ENCODE measurements around the gene TSPAN3.

TSPAN3 gene

DNA sequence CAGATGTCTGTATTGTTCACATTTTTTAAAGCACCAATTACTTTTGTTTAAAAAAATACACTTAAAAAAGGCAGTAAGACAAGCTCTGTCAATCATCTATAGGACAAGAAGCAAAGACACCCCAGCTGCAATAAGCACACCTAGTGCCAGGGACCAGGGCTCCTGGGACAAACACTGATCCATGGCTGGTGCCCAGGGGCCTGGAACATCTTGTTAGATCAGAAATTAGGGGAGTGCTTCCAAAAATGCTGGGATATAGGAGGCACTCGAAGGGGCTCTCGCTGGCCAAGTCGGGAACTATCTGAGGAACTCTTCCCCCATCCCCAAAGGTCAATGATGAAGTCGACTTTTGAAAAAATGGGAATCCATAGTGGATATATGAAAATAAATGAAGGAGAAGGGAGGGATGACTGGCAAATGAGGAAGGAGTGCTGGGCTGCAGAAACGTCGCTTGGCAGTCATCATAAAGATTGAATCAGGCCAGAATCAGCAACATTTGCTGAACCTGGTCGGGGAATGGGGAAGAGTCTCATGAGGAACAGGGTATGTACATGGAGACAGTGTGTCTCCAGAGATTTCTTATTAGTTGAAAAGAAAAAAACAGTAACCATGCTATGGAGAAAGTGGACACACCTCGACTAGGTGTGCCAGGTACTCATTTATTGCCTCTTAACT lies 28.5 kb downstream of the TSPAN3 start:
- Histone ChIP-seq H3K27ac (no peak overlapping the region), H3K4me3 (ENCODE audit: low read depth, low read length) (no peak overlapping the region), H3K36me3 (replicated peaks) (peaks cover 25% of the 10 kb centered on the region), H3K27me3 (replicated peaks) (no peaks in the 10 kb centered on the region)
- no peak for DNase-seq
- in situ Hi-C loops (cut with HindIII; ENCODE audit: low pct_ligation_motif_present, low sequenced_read_pairs), result no loop called here
- TF ChIP-seq, protein P1, sequence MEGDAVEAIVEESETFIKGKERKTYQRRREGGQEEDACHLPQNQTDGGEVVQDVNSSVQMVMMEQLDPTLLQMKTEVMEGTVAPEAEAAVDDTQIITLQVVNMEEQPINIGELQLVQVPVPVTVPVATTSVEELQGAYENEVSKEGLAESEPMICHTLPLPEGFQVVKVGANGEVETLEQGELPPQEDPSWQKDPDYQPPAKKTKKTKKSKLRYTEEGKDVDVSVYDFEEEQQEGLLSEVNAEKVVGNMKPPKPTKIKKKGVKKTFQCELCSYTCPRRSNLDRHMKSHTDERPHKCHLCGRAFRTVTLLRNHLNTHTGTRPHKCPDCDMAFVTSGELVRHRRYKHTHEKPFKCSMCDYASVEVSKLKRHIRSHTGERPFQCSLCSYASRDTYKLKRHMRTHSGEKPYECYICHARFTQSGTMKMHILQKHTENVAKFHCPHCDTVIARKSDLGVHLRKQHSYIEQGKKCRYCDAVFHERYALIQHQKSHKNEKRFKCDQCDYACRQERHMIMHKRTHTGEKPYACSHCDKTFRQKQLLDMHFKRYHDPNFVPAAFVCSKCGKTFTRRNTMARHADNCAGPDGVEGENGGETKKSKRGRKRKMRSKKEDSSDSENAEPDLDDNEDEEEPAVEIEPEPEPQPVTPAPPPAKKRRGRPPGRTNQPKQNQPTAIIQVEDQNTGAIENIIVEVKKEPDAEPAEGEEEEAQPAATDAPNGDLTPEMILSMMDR (IDR thresholded peaks at IDR 0.05; ENCODE audit: low read depth, low read length, missing control alignments), result no peak

DNA sequence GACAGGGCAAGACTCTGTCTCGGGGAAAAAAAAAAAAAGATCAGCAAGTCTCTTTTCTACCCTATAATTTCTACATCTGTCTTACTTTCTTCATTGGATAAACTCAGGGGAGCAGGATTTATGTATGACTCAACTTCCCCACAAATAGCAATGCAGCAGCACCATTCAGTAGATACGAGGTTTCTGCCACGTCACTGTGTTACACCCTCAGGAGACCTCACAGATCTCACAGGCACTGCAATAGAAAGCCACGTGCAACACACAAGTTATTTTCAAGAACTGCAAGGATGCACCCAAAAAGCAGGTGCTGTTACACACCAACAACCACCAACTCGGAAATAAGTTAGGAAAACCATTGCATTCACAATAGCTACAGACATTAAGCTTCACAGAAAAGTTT lies 30.2 kb downstream of the TSPAN3 start:
- H3K27ac ChIP-seq, result peak overlapping the region; percentile 2
- H3K27me3 ChIP-seq (replicated peaks), result no peaks in the 10 kb centered on the region
- in situ Hi-C loops (cut with HindIII; ENCODE audit: low pct_ligation_motif_present, low sequenced_read_pairs), result no loop called here
- DNase-seq, result peak; percentile 55
- no peak overlapping the region for H3K4me3 ChIP-seq (ENCODE audit: low read depth, low read length)
- H3K36me3 ChIP-seq (replicated peaks), result peaks cover 14% of the 10 kb centered on the region
- TF ChIP-seq, protein P1 (IDR thresholded peaks at IDR 0.05; ENCODE audit: low read depth, low read length, missing control alignments), result no peak

DNA sequence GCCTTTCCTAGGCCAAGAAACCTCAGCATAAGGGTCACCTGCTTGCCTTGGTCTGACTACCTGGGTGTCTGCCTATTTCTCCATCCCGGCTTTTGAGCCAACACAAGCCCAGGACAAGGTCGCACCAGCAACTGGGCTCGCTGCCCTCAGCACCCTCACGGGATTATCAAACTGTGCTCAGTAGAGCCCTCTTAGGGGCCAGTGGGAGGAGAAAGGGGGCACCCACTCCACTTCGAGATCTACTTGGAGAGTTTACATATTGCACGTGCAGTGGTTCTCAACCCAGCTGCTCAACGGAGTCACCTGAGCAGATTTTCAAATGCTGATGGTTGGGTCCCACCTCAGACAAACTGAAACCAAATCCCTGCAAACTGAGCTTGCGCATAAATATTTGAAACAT lies 31.1 kb downstream of the TSPAN3 start:
- Histone ChIP-seq H3K36me3 (replicated peaks) (peaks cover 8% of the 10 kb centered on the region), H3K4me3 (ENCODE audit: low read depth, low read length) (no peak overlapping the region), H3K27me3 (replicated peaks) (no peaks in the 10 kb centered on the region), H3K27ac (no peak overlapping the region)
- TF ChIP-seq, protein P1 (IDR thresholded peaks at IDR 0.05; ENCODE audit: low read depth, low read length, missing control alignments), result no peak
- DNase-seq, result no peak
- in situ Hi-C loops (cut with HindIII; ENCODE audit: low pct_ligation_motif_present, low sequenced_read_pairs), result no loop called here

DNA sequence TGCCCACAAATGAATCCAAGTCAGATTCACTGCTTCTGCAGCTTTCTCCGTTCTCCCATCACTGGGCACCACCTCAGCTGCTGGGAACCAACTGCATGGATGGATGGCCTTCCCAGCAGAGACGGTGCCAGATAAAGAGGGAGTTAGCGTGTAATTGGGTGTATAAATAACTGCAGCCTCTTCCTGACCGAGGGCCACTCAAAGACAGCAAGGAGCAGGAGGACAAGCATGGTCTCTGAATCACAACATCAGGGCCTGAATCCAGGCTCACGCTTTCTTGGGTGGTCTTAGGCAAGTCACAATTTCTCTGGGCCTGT lies 31.7 kb downstream of the TSPAN3 start:
- Histone ChIP-seq H3K36me3 (replicated peaks) (peaks cover 2% of the 10 kb centered on the region), H3K4me3 (ENCODE audit: low read depth, low read length) (no peak overlapping the region), H3K27me3 (replicated peaks) (no peaks in the 10 kb centered on the region), H3K27ac (no peak overlapping the region)
- no peak for DNase-seq
- TF ChIP-seq, protein P1 (IDR thresholded peaks at IDR 0.05; ENCODE audit: low read depth, low read length, missing control alignments), result no peak
- in situ Hi-C loops (cut with HindIII; ENCODE audit: low pct_ligation_motif_present, low sequenced_read_pairs), result no loop called here

DNA sequence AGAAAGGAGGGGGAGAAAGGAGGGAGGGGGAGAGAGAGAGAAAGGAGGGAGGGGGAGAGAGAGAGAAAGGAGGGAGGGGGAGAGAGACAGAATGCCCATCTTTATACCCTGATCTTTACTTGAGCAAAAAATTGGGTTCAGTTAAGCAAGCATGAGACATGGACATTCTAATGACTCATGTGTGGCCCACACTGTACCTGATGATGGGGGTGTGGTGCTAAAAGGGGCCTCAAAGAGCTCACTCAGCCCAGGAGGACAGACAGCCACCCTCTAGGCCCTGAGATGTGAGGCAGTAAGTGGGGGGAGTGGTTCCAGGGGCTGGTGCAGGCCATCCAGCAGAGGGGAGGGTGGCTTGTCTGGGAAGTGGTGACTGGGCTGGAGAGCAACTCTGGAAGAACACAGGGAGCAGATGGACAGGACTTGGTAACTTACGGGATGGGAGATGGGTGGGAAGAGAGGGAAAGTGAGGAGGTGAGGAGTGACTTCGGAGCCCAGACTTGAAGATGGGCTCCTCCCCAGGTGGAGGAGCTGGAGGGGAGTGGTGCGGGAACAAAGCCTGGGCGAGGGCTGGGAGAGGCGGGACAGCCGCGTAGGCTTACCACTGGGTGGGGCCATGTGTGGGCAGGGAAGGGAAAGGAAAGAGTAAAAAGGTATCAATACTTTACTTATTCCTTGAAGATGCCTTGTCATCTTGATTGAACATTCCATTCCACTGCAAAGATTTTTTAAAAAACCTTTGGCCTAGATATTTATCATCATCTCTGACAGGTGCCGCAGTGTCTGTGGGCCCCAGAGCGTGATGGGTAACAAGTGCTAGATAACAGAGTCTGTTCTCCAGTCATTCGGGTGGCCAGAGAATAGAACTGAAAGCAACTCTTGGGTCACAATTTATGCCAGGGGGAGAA lies 32.3 kb downstream of the TSPAN3 start:
- TF ChIP-seq, protein P1 (IDR thresholded peaks at IDR 0.05; ENCODE audit: low read depth, low read length, missing control alignments), result no peak
- H3K4me3 ChIP-seq (ENCODE audit: low read depth, low read length), result no peak overlapping the region
- in situ Hi-C loops (cut with HindIII; ENCODE audit: low pct_ligation_motif_present, low sequenced_read_pairs), result no loop called here
- H3K36me3 ChIP-seq (replicated peaks), result no peaks in the 10 kb centered on the region
- H3K27me3 ChIP-seq (replicated peaks), result no peaks in the 10 kb centered on the region
- no peak for DNase-seq
- H3K27ac ChIP-seq, result no peak overlapping the region
